ENCODE measurements around the gene CPEB3. TPM values are rescaled to one million over a fixed set of nuclear protein-coding genes. Genes with fewer than 3 reads are reported as not detected.
A peak's percentile ranks its signal among the peaks of the same experiment; 100 is the strongest.
"Not testable (repeated sequence)": the region's sequence is repeated elsewhere in the genome, so short reads cannot be mapped to it uniquely, and the experiment has no call there.

Gene CPEB3
- 0.70 TPM for polyA plus RNA-seq (2013, experiment 1 of 2)
- 0.82 TPM for polyA plus RNA-seq (2013, experiment 2 of 2)

GRCh38 chr10:92290837-92291615 lies at the start of gene CPEB3, which contains the start of gene MARCHF5:
Gene CPEB3 (minus strand): TSS chr10:92291078. CDS start chr10:92240350, 50,728 bp downstream.
Gene MARCHF5 (plus strand): TSS chr10:92291167. CDS start chr10:92291495, 328 bp downstream.
- under 1% methylated on average over 79 of the region's 79 CpGs for WGBS
- peaks cover 23% of the 10 kb centered on the region for H3K36me3 ChIP-seq (ENCODE audit: insufficient read depth, low read length)

GRCh38 chr10:92329927-92330326 lies 39.0 kb upstream of the CPEB3 start:
- not testable (repeated sequence) for H3K9me3 ChIP-seq (ENCODE audit: insufficient read depth, low read depth, low read length); H3K27ac ChIP-seq (ENCODE audit: low read depth, low read length); H3K4me3 ChIP-seq (ENCODE audit: low read length); H3K36me3 ChIP-seq (ENCODE audit: insufficient read depth, low read length); H3K27me3 ChIP-seq (ENCODE audit: insufficient read depth, low read length); H3K9ac ChIP-seq (ENCODE audit: low read depth, low read length)
- peaks cover 36% of the 10 kb centered on the region for H3K4me1 ChIP-seq (ENCODE audit: insufficient read depth, low read length)
- 82% methylated on average over 6 of the region's 6 CpGs for WGBS

More at GRCh38 chr10:92290837-92291615, at the start of gene CPEB3, which contains the start of gene MARCHF5:
- H3K9ac ChIP-seq (ENCODE audit: low read depth, low read length): peak within 1 kb of the TSS; percentile 96
- H3K4me1 ChIP-seq (ENCODE audit: insufficient read depth, low read length): 0 out of 2 replicates have a peak, but pooled peaks cover 3% of the 10 kb centered on the region
- H3K9me3 ChIP-seq (ENCODE audit: insufficient read depth, low read depth, low read length): no peaks in the 10 kb centered on the region
- peak within 1 kb of the TSS; percentile 87 for H3K27ac ChIP-seq (ENCODE audit: low read depth, low read length)
- peak within 1 kb of the TSS; percentile 99 for H3K4me3 ChIP-seq (ENCODE audit: low read length)
- H3K27me3 ChIP-seq (ENCODE audit: insufficient read depth, low read length): no peaks in the 10 kb centered on the region

- H3K36me3 ChIP-seq (ENCODE audit: insufficient read depth, low read length): no peaks in the 10 kb centered on the region
- no peaks in the 10 kb centered on the region for H3K9me3 ChIP-seq (ENCODE audit: insufficient read depth, low read depth, low read length)
- H3K4me1 ChIP-seq (ENCODE audit: insufficient read depth, low read length): peaks cover 29% of the 10 kb centered on the region
- H3K27ac ChIP-seq (ENCODE audit: low read depth, low read length): 0 out of 2 replicates have a peak overlapping the region, but pooled peaks have one; percentile 21
- no peaks in the 10 kb centered on the region for H3K27me3 ChIP-seq (ENCODE audit: insufficient read depth, low read length)
- no peak overlapping the region for H3K9ac ChIP-seq (ENCODE audit: low read depth, low read length)
- no peak overlapping the region for H3K4me3 ChIP-seq (ENCODE audit: low read length)
Observed at GRCh38 chr10:92328993-92329392, 38.1 kb upstream of the CPEB3 start.

GRCh38 chr10:92327445-92328433 lies 36.9 kb upstream of the CPEB3 start:
- 86% methylated on average over 3 of the region's 3 CpGs for WGBS
- no peaks in the 10 kb centered on the region for H3K9me3 ChIP-seq (ENCODE audit: insufficient read depth, low read depth, low read length)
- no peak overlapping the region for H3K9ac ChIP-seq (ENCODE audit: low read depth, low read length)
- no peaks in the 10 kb centered on the region for H3K36me3 ChIP-seq (ENCODE audit: insufficient read depth, low read length)
- H3K4me1 ChIP-seq (ENCODE audit: insufficient read depth, low read length): peaks cover 29% of the 10 kb centered on the region
- H3K4me3 ChIP-seq (ENCODE audit: low read length): no peak overlapping the region
- H3K27me3 ChIP-seq (ENCODE audit: insufficient read depth, low read length): no peaks in the 10 kb centered on the region
- no peak overlapping the region for H3K27ac ChIP-seq (ENCODE audit: low read depth, low read length)

GRCh38 chr10:92323079-92323478 lies 32.2 kb upstream of the CPEB3 start:
- peaks cover 9% of the 10 kb centered on the region for H3K36me3 ChIP-seq (ENCODE audit: insufficient read depth, low read length)
- H3K27ac ChIP-seq (ENCODE audit: low read depth, low read length): no peak overlapping the region
- no peak overlapping the region for H3K4me3 ChIP-seq (ENCODE audit: low read length)
- WGBS: 98% methylated on average over 2 of the region's 2 CpGs
- no peaks in the 10 kb centered on the region for H3K27me3 ChIP-seq (ENCODE audit: insufficient read depth, low read length)
- H3K4me1 ChIP-seq (ENCODE audit: insufficient read depth, low read length): 0 out of 2 replicates have a peak, but pooled peaks cover 3% of the 10 kb centered on the region
- no peak overlapping the region for H3K9ac ChIP-seq (ENCODE audit: low read depth, low read length)
- no peaks in the 10 kb centered on the region for H3K9me3 ChIP-seq (ENCODE audit: insufficient read depth, low read depth, low read length)

GRCh38 chr10:92316610-92317009 lies 25.7 kb upstream of the CPEB3 start:
- Histone ChIP-seq H3K4me1 (ENCODE audit: insufficient read depth, low read length) (no peaks in the 10 kb centered on the region), H3K9me3 (ENCODE audit: insufficient read depth, low read depth, low read length) (no peaks in the 10 kb centered on the region), H3K9ac (ENCODE audit: low read depth, low read length) (no peak overlapping the region), H3K4me3 (ENCODE audit: low read length) (no peak overlapping the region), H3K36me3 (ENCODE audit: insufficient read depth, low read length) (peaks cover 29% of the 10 kb centered on the region), H3K27me3 (ENCODE audit: insufficient read depth, low read length) (no peaks in the 10 kb centered on the region), H3K27ac (ENCODE audit: low read depth, low read length) (no peak overlapping the region)
- WGBS: 100% methylated on average over 1 of the region's 2 CpGs

- Histone ChIP-seq H3K4me3 (ENCODE audit: low read length) (no peak overlapping the region), H3K27ac (ENCODE audit: low read depth, low read length) (no peak overlapping the region), H3K9ac (ENCODE audit: low read depth, low read length) (no peak overlapping the region), H3K36me3 (ENCODE audit: insufficient read depth, low read length) (peaks cover 33% of the 10 kb centered on the region), H3K9me3 (ENCODE audit: insufficient read depth, low read depth, low read length) (no peaks in the 10 kb centered on the region), H3K27me3 (ENCODE audit: insufficient read depth, low read length) (no peaks in the 10 kb centered on the region), H3K4me1 (ENCODE audit: insufficient read depth, low read length) (no peaks in the 10 kb centered on the region)
- WGBS: 96% methylated on average over 3 of the region's 3 CpGs
Observed at GRCh38 chr10:92313750-92314149, 22.9 kb upstream of the CPEB3 start.

- no peaks in the 10 kb centered on the region for H3K27me3 ChIP-seq (ENCODE audit: insufficient read depth, low read length)
- H3K4me1 ChIP-seq (ENCODE audit: insufficient read depth, low read length): peaks cover 15% of the 10 kb centered on the region
- H3K9me3 ChIP-seq (ENCODE audit: insufficient read depth, low read depth, low read length): no peaks in the 10 kb centered on the region
- H3K4me3 ChIP-seq (ENCODE audit: low read length): no peak overlapping the region
- H3K9ac ChIP-seq (ENCODE audit: low read depth, low read length): no peak overlapping the region
- no peak overlapping the region for H3K27ac ChIP-seq (ENCODE audit: low read depth, low read length)
- no CpG with 5 or more reads among the region's 1 CpG for WGBS
- H3K36me3 ChIP-seq (ENCODE audit: insufficient read depth, low read length): peaks cover 28% of the 10 kb centered on the region
Observed at GRCh38 chr10:92309272-92309671, 18.4 kb upstream of the CPEB3 start.

- H3K4me3 ChIP-seq (ENCODE audit: low read length): no peak overlapping the region
- H3K27me3 ChIP-seq (ENCODE audit: insufficient read depth, low read length): no peaks in the 10 kb centered on the region
- H3K9me3 ChIP-seq (ENCODE audit: insufficient read depth, low read depth, low read length): no peaks in the 10 kb centered on the region
- peaks cover 33% of the 10 kb centered on the region for H3K4me1 ChIP-seq (ENCODE audit: insufficient read depth, low read length)
- WGBS: 56% methylated on average over 13 of the region's 13 CpGs
- peak overlapping the region; percentile 72 for H3K27ac ChIP-seq (ENCODE audit: low read depth, low read length)
- H3K36me3 ChIP-seq (ENCODE audit: insufficient read depth, low read length): peaks cover 4% of the 10 kb centered on the region; the same call in 1 of the 2 replicates
- H3K9ac ChIP-seq (ENCODE audit: low read depth, low read length): no peak overlapping the region; the same call in 1 of the 2 replicates
Observed at GRCh38 chr10:92305133-92306072, 14.5 kb upstream of the CPEB3 start.

GRCh38 chr10:92304061-92304460 lies 13.2 kb upstream of the CPEB3 start:
- Histone ChIP-seq H3K4me3 (ENCODE audit: low read length) (no peak overlapping the region), H3K9ac (ENCODE audit: low read depth, low read length) (no peak overlapping the region), H3K36me3 (ENCODE audit: insufficient read depth, low read length) (peaks cover 4% of the 10 kb centered on the region; the same call in 1 of the 2 replicates), H3K4me1 (ENCODE audit: insufficient read depth, low read length) (peaks cover 33% of the 10 kb centered on the region), H3K27ac (ENCODE audit: low read depth, low read length) (no peak overlapping the region), H3K27me3 (ENCODE audit: insufficient read depth, low read length) (no peaks in the 10 kb centered on the region), H3K9me3 (ENCODE audit: insufficient read depth, low read depth, low read length) (no peaks in the 10 kb centered on the region)
- 87% methylated on average over 1 of the region's 1 CpG for WGBS

Measured in HUES64 (cell line).